HG03060 (cell line): ENCODE measurements around the gene EIF4E.

Experiments
- ATAC-seq: cut with Tn5 transposase; IDR thresholded peaks from one replicate; pipeline ENCODE4 v1.9.1; 2021; ENCODE audit warnings: low read depth, moderate number of reproducible peaks; ENCODE audit not compliant: unreplicated experiment

EIF4E gene

GRCh38 chr4:98928505-98929340 lies at the start of gene EIF4E:
TSS of gene EIF4E (minus strand) at chr4:98929133. CDS start at chr4:98929112, 21 bp downstream.
- ATAC-seq = peak; percentile 50

- no peak for ATAC-seq
These were observed 48.6 kb upstream of the EIF4E start for GRCh38 chr4:98977557-98977956.

- no peak for ATAC-seq
These were observed 47.8 kb upstream of the EIF4E start for GRCh38 chr4:98976716-98977115.

GRCh38 chr4:98969878-98970785 lies 41.2 kb upstream of the EIF4E start:
- no peak for ATAC-seq

- ATAC-seq = no peak
These were observed 38.9 kb upstream of the EIF4E start for GRCh38 chr4:98967786-98968329.

GRCh38 chr4:98966926-98967325 lies 38.0 kb upstream of the EIF4E start:
- ATAC-seq = no peak

GRCh38 chr4:98963538-98964433 lies 34.9 kb upstream of the EIF4E start:
- no peak for ATAC-seq

- ATAC-seq = no peak
These were observed 32.8 kb upstream of the EIF4E start for GRCh38 chr4:98961770-98962169.

- no peak for ATAC-seq
These were observed 30.5 kb upstream of the EIF4E start for GRCh38 chr4:98959411-98959810.

GRCh38 chr4:98958065-98958464 lies 29.1 kb upstream of the EIF4E start:
- no peak for ATAC-seq

- ATAC-seq = no peak
These were observed 26.3 kb upstream of the EIF4E start for GRCh38 chr4:98955229-98955628.

GRCh38 chr4:98951710-98952109 lies 22.8 kb upstream of the EIF4E start:
- ATAC-seq = no peak

GRCh38 chr4:98950925-98951324 lies 22.0 kb upstream of the EIF4E start:
- no peak for ATAC-seq

GRCh38 chr4:98946359-98946758 lies 17.4 kb upstream of the EIF4E start:
- ATAC-seq = no peak

GRCh38 chr4:98945297-98945850 lies 16.4 kb upstream of the EIF4E start:
- peak; percentile 66 for ATAC-seq

GRCh38 chr4:98939892-98940298 lies 11.0 kb upstream of the EIF4E start:
- ATAC-seq = peak; percentile 31

GRCh38 chr4:98939438-98939837 lies 10.5 kb upstream of the EIF4E start:
- ATAC-seq = peak; percentile 39

- no peak for ATAC-seq
These were observed 9.2 kb upstream of the EIF4E start for GRCh38 chr4:98937986-98938720.

GRCh38 chr4:98935633-98936032 lies 6.7 kb upstream of the EIF4E start:
- ATAC-seq = no peak
